HepG2 (cell line): ENCODE data around the gene KIAA0319L. TPM values are rescaled to one million over a fixed set of nuclear protein-coding genes. Genes with fewer than 3 reads are reported as not detected.

ENCODE experiments used
- ARNT2 ChIP-seq: sonication (generic); formaldehyde crosslinking; IDR thresholded peaks from 2 replicates; pipeline ENCODE4 v1.8.0; 2022; ENCODE audit warnings: mild to moderate bottlenecking, low read depth, missing genetic modification reagents, moderate library complexity
- CHD4 ChIP-seq: fragments of 200-600 bp; sonication (generic); IDR thresholded peaks from 2 replicates; pipeline ENCODE4 v1.7.0; 2017; ENCODE audit warnings: mild to moderate bottlenecking, low read length, borderline replicate concordance
- KLF9 ChIP-seq: IDR thresholded peaks from 2 replicates; pipeline ENCODE4 v1.6.1; 2016; ENCODE audit warnings: low read depth
- NONO ChIP-seq, 2 experiments: fragments of 450-650 bp in 1 of 2; sonication (generic) in 1 of 2; formaldehyde crosslinking in 1 of 2; IDR thresholded peaks in 1 of 2; conservative IDR thresholded peaks in 1 of 2; 2 replicates each; pipeline versions ENCODE4 v1.6.1 to v1.8.0; 2017 to 2022; ENCODE audit warnings: mild to moderate bottlenecking in 1 of 2, missing genetic modification reagents in 1 of 2, moderate library complexity in 1 of 2
- PPARG ChIP-seq: conservative IDR thresholded peaks from 2 replicates; pipeline ENCODE4 v1.6.1; 2016; ENCODE audit warnings: missing biosample characterization, missing genetic modification reagents
- PRMT3 ChIP-seq: sonication (generic); formaldehyde crosslinking; IDR thresholded peaks from 2 replicates; pipeline ENCODE4 v1.8.1; 2022; ENCODE audit warnings: low read depth, mild to moderate bottlenecking, moderate library complexity, missing genetic modification reagents, borderline replicate concordance
- RFX3 ChIP-seq: IDR thresholded peaks from 2 replicates; pipeline ENCODE4 v1.6.1; 2016; ENCODE audit warnings: missing biosample characterization, missing genetic modification reagents
- RFXAP ChIP-seq: sonication (generic); formaldehyde crosslinking; IDR thresholded peaks from 2 replicates; pipeline ENCODE4 v1.4.0; 2020; ENCODE audit warnings: missing genetic modification reagents, borderline replicate concordance
- TAF1 ChIP-seq: sonication (generic); formaldehyde crosslinking; IDR thresholded peaks from 2 replicates; pipeline ENCODE4 v1.4.0; 2020; ENCODE audit warnings: missing genetic modification reagents
- THYN1 ChIP-seq: sonication (generic); formaldehyde crosslinking; IDR thresholded peaks from 2 replicates; pipeline ENCODE4 v1.8.1; 2023; ENCODE audit warnings: low read depth, mild to moderate bottlenecking, moderate library complexity, missing genetic modification reagents, borderline replicate concordance
- ZFYVE20 ChIP-seq: sonication (generic); formaldehyde crosslinking; IDR thresholded peaks from 2 replicates; pipeline ENCODE4 v1.8.0; 2023; ENCODE audit warnings: low read depth, mild to moderate bottlenecking, moderate library complexity, missing genetic modification reagents, borderline replicate concordance
- ZNF101 ChIP-seq: sonication (generic); formaldehyde crosslinking; IDR thresholded peaks from 2 replicates; pipeline ENCODE4 v1.4.0; 2020; ENCODE audit warnings: mild to moderate bottlenecking, low read depth, missing genetic modification reagents, borderline replicate concordance
- ZNF337 ChIP-seq: sonication (generic); formaldehyde crosslinking; IDR thresholded peaks from 2 replicates; pipeline ENCODE4 v1.5.1; 2020; ENCODE audit warnings: missing genetic modification reagents, low read depth, mild to moderate bottlenecking, borderline replicate concordance
- ZNF510 ChIP-seq: sonication (generic); formaldehyde crosslinking; IDR thresholded peaks from 2 replicates; pipeline ENCODE4 v1.4.0; 2020; ENCODE audit warnings: low read depth, mild to moderate bottlenecking, missing genetic modification reagents
- ZNF792 ChIP-seq: IDR thresholded peaks from 2 replicates; pipeline ENCODE4 v1.6.1; 2016
- ZSCAN20 ChIP-seq: sonication (generic); formaldehyde crosslinking; IDR thresholded peaks from 2 replicates; pipeline ENCODE4 v1.4.0; 2020; ENCODE audit warnings: missing genetic modification reagents, mild to moderate bottlenecking, borderline replicate concordance
- polyA plus RNA-seq, 8 experiments: library from polyadenylated mRNA; depleted of rRNA in 3 of 8; stranded (reverse) in 7 of 8; unstranded in 1 of 8; fragments of >200 nt; fragmentation: Illumina TruSeq in 4 of 8; extraction: Trizol in 4 of 8; gene quantifications; 2 replicates each; pipeline versions ENCODE4 v1.2.1 to v1.2.3, GENCODE V29; 2011 to 2016; ENCODE audit warnings: low read depth in 4 of 8, missing spikeins in 1 of 8, mixed read lengths in 1 of 8; ENCODE audit not compliant: insufficient read depth in 1 of 8
- total RNA-seq, 5 experiments: library from RNA; depleted of rRNA; stranded (reverse); fragments of >200 nt; fragmentation: Illumina TruSeq; extraction: Trizol; gene quantifications; 2 replicates each; pipeline ENCODE4 v1.2.3, GENCODE V29; 2016; ENCODE audit warnings: low read depth in 1 of 5
- TF ChIP-seq, protein P1 (sequence below): sonication (generic); formaldehyde crosslinking; IDR thresholded peaks from 2 replicates; pipeline ENCODE4 v1.8.1; 2023; ENCODE audit warnings: missing genetic modification reagents, mild to moderate bottlenecking, borderline replicate concordance
- TF ChIP-seq, protein P2 (sequence below): sonication (generic); formaldehyde crosslinking; IDR thresholded peaks from 2 replicates; pipeline ENCODE4 v1.4.0; 2020; ENCODE audit warnings: missing genetic modification reagents, borderline replicate concordance

KIAA0319L gene
- total and polyA plus RNA-seq, 2 of the 13 experiments (the other 11 are each of a cell fraction or from before 2014, with no cell fraction given), result 33.4 to 82.6 TPM

DNA sequence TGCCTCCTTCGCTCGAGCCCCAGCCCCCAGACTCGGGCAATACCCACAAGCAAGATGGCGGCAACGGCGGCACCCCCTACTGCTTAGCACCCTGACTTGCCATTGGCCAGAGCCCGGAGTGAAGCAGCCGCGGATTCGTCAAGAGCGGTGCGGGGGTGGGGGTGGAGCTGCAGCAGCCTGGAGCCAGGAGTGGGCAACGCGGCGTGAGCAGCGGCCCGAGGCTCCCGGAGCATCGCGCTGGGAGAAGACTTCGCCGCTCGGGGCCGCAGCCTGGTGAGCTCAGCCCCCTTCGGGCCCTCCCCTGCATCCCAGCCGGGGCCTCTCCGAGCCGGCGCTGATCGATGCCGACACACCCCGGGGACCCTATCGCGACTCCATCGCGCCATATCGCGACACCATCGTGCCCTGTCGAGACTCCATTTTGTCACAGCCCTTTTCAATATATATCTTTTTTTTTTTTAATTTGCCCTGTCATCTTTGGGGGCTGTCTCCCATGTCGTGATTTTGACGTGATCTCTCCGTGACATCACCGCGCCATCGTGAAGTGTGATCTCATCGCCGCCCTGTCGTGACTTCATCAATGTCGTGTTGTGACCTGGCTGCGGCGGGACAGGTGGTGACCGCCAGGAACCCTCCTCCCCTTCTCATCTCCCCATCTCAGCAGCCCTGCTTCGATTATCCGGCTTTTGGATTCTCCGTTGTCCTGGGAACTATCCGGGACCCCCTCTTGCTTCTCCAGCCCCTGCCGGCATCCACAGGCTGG, 589 bp upstream of the KIAA0319L start, which contains the start of gene NCDN (continued):
- TF ChIP-seq PRMT3 (CRISPR knock-in tag) (no peak), ZFYVE20 (CRISPR knock-in tag) (no peak), ZNF510 (no peak), CHD4 (no peak), ZSCAN20 (CRISPR knock-in tag) (0 out of 2 replicates have a peak, but pooled peaks have one; percentile 76), TAF1 (CRISPR knock-in tag) (peak; percentile 26; the same call in 1 of the 2 replicates), NONO (IDR thresholded peaks at IDR 0.05) (no peak), NONO (CRISPR knock-in tag; conservative IDR thresholded peaks at IDR 0.05) (peak; percentile 97), ARNT2 (no peak), RFX3 (CRISPR knock-in tag) (no peak), ZNF792 (CRISPR knock-in tag) (no peak), PPARG (no peak), ZNF337 (no peak), RFXAP (CRISPR knock-in tag) (no peak), KLF9 (no peak), ZNF101 (CRISPR knock-in tag) (no peak), THYN1 (CRISPR knock-in tag) (no peak)
- TF ChIP-seq, protein P1, sequence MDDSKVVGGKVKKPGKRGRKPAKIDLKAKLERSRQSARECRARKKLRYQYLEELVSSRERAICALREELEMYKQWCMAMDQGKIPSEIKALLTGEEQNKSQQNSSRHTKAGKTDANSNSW (CRISPR knock-in tag), result no peak
- TF ChIP-seq, protein P2, sequence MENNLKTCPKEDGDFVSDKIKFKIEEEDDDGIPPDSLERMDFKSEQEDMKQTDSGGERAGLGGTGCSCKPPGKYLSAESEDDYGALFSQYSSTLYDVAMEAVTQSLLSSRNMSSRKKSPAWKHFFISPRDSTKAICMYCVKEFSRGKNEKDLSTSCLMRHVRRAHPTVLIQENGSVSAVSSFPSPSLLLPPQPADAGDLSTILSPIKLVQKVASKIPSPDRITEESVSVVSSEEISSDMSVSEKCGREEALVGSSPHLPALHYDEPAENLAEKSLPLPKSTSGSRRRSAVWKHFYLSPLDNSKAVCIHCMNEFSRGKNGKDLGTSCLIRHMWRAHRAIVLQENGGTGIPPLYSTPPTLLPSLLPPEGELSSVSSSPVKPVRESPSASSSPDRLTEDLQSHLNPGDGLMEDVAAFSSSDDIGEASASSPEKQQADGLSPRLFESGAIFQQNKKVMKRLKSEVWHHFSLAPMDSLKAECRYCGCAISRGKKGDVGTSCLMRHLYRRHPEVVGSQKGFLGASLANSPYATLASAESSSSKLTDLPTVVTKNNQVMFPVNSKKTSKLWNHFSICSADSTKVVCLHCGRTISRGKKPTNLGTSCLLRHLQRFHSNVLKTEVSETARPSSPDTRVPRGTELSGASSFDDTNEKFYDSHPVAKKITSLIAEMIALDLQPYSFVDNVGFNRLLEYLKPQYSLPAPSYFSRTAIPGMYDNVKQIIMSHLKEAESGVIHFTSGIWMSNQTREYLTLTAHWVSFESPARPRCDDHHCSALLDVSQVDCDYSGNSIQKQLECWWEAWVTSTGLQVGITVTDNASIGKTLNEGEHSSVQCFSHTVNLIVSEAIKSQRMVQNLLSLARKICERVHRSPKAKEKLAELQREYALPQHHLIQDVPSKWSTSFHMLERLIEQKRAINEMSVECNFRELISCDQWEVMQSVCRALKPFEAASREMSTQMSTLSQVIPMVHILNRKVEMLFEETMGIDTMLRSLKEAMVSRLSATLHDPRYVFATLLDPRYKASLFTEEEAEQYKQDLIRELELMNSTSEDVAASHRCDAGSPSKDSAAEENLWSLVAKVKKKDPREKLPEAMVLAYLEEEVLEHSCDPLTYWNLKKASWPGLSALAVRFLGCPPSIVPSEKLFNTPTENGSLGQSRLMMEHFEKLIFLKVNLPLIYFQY (CRISPR knock-in tag), result no peak
